Stimulated activated CD8-positive, alpha-beta memory T cell treated with anti-CD3 and anti-CD28 coated beads, Interleukin-15, amount 100 ng/mL, for 48 hours (primary cell): ENCODE results near the gene CXorf49B.
"Not testable (repeated sequence)": the region's sequence is repeated elsewhere in the genome, so short reads cannot be mapped to it uniquely, and the experiment has no call there.

Experiments used
- DNase-seq, 2 donors: peaks; one replicate each; pipeline ENCODE4 v3.0.0-alpha.2; 2020; ENCODE audit warnings: low read depth in 2 of 2

CXorf49B gene

GRCh38 chrX:71763049-71763448 is at the start of gene CXorf49B:
CXorf49B (plus strand) TSS chrX:71763349; CDS start chrX:71763424, 75 bp downstream.
- not testable (repeated sequence) for DNase-seq

GRCh38 chrX:71714064-71714463 is 49.1 kb upstream of the CXorf49B start:
- DNase-seq: not testable (repeated sequence)

- DNase-seq: not testable (repeated sequence)
Measured at GRCh38 chrX:71715551-71715950, 47.6 kb upstream of the CXorf49B start.

- DNase-seq: not testable (repeated sequence)
Measured at GRCh38 chrX:71716323-71716722, 46.8 kb upstream of the CXorf49B start.

GRCh38 chrX:71718185-71718584 is 45.0 kb upstream of the CXorf49B start, which contains the start of gene CXorf49:
CXorf49 (minus strand) TSS chrX:71718285; CDS start chrX:71718151, 134 bp downstream.
- DNase-seq: not testable (repeated sequence)

GRCh38 chrX:71719195-71719594 is 44.0 kb upstream of the CXorf49B start:
- DNase-seq: not testable (repeated sequence)

- not testable (repeated sequence) for DNase-seq
Measured at GRCh38 chrX:71720289-71720886, 42.8 kb upstream of the CXorf49B start.

- DNase-seq: not testable (repeated sequence)
Measured at GRCh38 chrX:71760688-71761281, 2.4 kb upstream of the CXorf49B start.

- DNase-seq: not testable (repeated sequence)
Measured at GRCh38 chrX:71764832-71765231, 1.7 kb downstream of the CXorf49B start.

GRCh38 chrX:71765613-71766012 is 2.5 kb downstream of the CXorf49B start:
- DNase-seq: not testable (repeated sequence)

- not testable (repeated sequence) for DNase-seq
Measured at GRCh38 chrX:71767134-71767533, 4.0 kb downstream of the CXorf49B start.

- DNase-seq: not testable (repeated sequence)
Measured at GRCh38 chrX:71778322-71778721, 15.2 kb downstream of the CXorf49B start.

- DNase-seq: not testable (repeated sequence)
Measured at GRCh38 chrX:71782225-71782949, 19.2 kb downstream of the CXorf49B start.

GRCh38 chrX:71782950-71783299 is 19.8 kb downstream of the CXorf49B start:
- DNase-seq: not testable (repeated sequence)

- DNase-seq: not testable (repeated sequence)
Measured at GRCh38 chrX:71783569-71784347, 20.6 kb downstream of the CXorf49B start.

GRCh38 chrX:71784348-71784983 is 21.3 kb downstream of the CXorf49B start:
- DNase-seq: not testable (repeated sequence)

GRCh38 chrX:71806450-71806849 is 43.3 kb downstream of the CXorf49B start:
- not testable (repeated sequence) for DNase-seq

- DNase-seq: no peak
Measured at GRCh38 chrX:71809886-71810285, 46.7 kb downstream of the CXorf49B start.

- no peak for DNase-seq
Measured at GRCh38 chrX:71814123-71814912, 51.2 kb downstream of the CXorf49B start.

GRCh38 chrX:71815121-71815905 is 52.2 kb downstream of the CXorf49B start:
- DNase-seq: no peak
